Measurements from ENCODE around the gene NONO. TPM values are rescaled to one million over a fixed set of nuclear protein-coding genes. Genes with fewer than 3 reads are reported as not detected.
"Not testable (repeated sequence)": the region's sequence is repeated elsewhere in the genome, so short reads cannot be mapped to it uniquely, and the experiment has no call there.

Gene NONO
- total RNA-seq, 4 donors from 2014 or later: 196 to 268 (median 213) TPM

DNA sequence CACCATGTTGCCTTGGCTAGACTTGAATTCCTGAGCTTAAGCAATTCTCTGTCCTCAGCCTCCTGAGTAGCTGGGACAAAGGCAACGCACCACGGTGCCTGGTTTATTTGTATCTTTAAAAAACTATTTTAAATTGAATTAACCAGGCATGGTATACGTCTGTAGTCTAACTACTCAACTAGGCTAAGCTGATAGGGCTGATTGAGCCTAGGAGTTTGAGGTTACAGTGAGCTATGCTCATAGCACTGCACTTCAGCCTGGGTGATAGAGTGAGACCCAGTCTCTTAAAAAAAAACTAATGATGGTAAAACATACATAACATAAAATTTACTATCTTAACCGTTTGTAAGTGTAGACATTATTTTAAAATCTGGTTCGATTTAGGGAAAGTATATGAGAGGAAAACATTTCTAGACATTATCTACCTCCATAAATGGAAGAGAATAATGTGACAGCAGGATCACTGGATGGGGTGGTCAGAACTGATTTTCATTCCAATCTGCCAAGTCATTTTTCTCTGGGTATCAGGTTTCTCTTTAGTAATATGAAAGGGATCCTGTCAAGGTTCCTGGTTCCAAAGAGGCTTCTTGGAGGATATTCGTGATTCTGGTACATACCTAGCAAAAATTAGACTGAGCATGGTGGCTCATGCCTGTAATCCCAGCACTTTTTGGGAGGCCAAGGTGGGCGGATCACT lies 9.4 kb downstream of the NONO start:
- Histone ChIP-seq H3K27me3 (no peaks in the 10 kb centered on the region), H3K9me3 (no peaks in the 10 kb centered on the region), H3K4me1 (peaks cover 0 to 36% (median 0%) of the 10 kb centered on the region in 3 donors), H3K27ac (no peak overlapping the region), H3K4me3 (no peak overlapping the region), H3K36me3 (peaks cover 0 to 73% of the 10 kb centered on the region in 2 donors)
- TF ChIP-seq POLR2AphosphoS5 (IDR thresholded peaks at IDR 0.05): no peak
- TF ChIP-seq, protein P1, sequence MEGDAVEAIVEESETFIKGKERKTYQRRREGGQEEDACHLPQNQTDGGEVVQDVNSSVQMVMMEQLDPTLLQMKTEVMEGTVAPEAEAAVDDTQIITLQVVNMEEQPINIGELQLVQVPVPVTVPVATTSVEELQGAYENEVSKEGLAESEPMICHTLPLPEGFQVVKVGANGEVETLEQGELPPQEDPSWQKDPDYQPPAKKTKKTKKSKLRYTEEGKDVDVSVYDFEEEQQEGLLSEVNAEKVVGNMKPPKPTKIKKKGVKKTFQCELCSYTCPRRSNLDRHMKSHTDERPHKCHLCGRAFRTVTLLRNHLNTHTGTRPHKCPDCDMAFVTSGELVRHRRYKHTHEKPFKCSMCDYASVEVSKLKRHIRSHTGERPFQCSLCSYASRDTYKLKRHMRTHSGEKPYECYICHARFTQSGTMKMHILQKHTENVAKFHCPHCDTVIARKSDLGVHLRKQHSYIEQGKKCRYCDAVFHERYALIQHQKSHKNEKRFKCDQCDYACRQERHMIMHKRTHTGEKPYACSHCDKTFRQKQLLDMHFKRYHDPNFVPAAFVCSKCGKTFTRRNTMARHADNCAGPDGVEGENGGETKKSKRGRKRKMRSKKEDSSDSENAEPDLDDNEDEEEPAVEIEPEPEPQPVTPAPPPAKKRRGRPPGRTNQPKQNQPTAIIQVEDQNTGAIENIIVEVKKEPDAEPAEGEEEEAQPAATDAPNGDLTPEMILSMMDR (IDR thresholded peaks at IDR 0.05): no peak
- no peak for ATAC-seq
- WGBS, 2 donors (ENCODE audit: low coverage in 1 of 2): 69 to 70% methylated on average over 5 of the region's 7 CpGs

DNA sequence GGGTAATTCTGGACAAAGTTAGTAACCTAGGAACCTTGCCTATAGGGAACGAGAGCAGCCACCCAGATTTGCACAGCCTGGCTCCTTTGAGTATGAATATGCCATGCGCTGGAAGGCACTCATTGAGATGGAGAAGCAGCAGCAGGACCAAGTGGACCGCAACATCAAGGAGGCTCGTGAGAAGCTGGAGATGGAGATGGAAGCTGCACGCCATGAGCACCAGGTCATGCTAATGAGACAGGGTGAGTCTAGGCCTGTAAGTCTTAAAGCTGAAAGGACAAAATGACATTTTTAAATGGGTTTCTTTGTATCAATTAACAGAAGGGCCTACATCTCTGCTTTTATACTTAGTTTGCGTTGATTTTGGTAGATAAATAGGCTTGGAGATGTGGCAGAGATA lies 13.4 kb downstream of the NONO start:
- Histone ChIP-seq H3K4me1 (no peaks in the 10 kb centered on the region), H3K36me3 (peaks cover 0 to 90% of the 10 kb centered on the region in 2 donors), H3K4me3 (no peak overlapping the region), H3K27ac (no peak overlapping the region), H3K9me3 (no peaks in the 10 kb centered on the region), H3K27me3 (no peaks in the 10 kb centered on the region)
- WGBS, 2 donors (ENCODE audit: low coverage in 1 of 2): 73 to 100% methylated on average over 1 of the region's 6 CpGs
- no peak for ATAC-seq
- TF ChIP-seq, protein P1 (IDR thresholded peaks at IDR 0.05): no peak
- TF ChIP-seq EP300 (IDR thresholded peaks at IDR 0.05) (no peak), POLR2A (IDR thresholded peaks at IDR 0.05) (no peak), POLR2AphosphoS5 (IDR thresholded peaks at IDR 0.05) (no peak)

DNA sequence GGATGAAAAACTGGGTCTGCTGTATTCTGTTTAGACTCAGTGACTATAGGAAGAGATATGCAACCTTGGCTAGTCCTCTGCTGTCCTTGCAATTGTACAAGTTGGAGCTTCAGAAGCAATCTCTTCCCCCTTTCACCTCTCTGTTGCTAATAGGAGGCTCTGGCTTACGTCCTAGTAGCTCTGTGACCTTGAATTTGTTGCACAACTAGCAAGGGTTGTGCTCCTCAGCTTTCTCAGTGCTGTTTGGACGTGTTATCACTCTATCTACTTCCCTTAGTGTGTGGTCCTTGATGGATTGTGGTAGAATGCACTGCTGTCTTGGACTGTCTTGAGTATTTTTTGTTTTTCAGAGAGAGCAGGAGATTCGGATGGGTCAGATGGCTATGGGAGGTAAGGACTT lies 14.7 kb downstream of the NONO start:
- Histone ChIP-seq H3K9me3 (no peaks in the 10 kb centered on the region), H3K4me1 (peaks cover 0 to 10% (median 0%) of the 10 kb centered on the region in 3 donors), H3K27me3 (no peaks in the 10 kb centered on the region), H3K27ac (no peak overlapping the region), H3K36me3 (peaks cover 0 to 76% of the 10 kb centered on the region in 2 donors), H3K4me3 (no peak overlapping the region)
- 28 to 100% methylated on average over 1 to 2 of the region's 3 CpGs for WGBS, 2 donors (ENCODE audit: low coverage in 1 of 2)
- no peak for TF ChIP-seq EP300 (IDR thresholded peaks at IDR 0.05)
- ATAC-seq: no peak

DNA sequence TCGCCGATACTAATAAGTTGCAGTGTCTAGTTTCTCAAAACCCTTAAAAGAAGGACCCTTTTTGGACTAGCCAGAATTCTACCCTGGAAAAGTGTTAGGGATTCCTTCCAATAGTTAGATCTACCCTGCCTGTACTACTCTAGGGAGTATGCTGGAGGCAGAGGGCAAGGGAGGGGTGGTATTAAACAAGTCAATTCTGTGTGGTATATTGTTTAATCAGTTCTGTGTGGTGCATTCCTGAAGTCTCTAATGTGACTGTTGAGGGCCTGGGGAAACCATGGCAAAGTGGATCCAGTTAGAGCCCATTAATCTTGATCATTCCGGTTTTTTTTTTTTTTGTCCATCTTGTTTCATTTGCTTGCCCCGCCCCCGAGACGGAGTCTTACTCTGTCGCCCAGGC lies 16.6 kb downstream of the NONO start:
- H3K27me3 ChIP-seq, H3K9me3 ChIP-seq, H3K4me3 ChIP-seq, H3K27ac ChIP-seq, ATAC-seq: not testable (repeated sequence)
- H3K4me1 ChIP-seq: peaks cover 0 to 20% (median 0%) of the 10 kb centered on the region in 3 donors
- WGBS, 2 donors (ENCODE audit: low coverage in 1 of 2): 67 to 80% methylated on average over 1 of the region's 7 CpGs
- peaks cover 0 to 57% of the 10 kb centered on the region in 2 donors for H3K36me3 ChIP-seq

DNA sequence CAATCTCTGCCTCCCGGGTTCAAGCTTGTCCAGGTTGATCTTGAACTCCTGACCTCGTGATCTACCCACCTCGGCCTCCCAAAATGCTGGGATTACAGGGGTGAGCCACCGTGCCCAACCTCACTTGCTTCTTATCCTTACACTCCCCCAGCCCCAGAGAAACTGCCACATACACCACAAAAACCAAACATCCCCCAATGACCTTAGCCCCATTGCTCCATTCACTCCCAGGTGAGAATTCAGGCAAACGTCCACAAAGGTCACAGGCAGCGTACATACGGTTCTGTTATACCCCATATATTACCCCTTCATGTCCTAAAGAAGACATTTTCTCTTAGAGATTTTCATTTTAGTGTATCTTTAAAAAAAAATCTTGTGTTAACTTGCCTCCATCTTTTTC lies 17.1 kb downstream of the NONO start:
- Histone ChIP-seq H3K27ac (peak overlapping the region in 1 of 4 donors; percentile 79), H3K4me1 (peaks cover 0 to 20% (median 0%) of the 10 kb centered on the region in 3 donors), H3K36me3 (peaks cover 0 to 53% of the 10 kb centered on the region in 2 donors)
- not testable (repeated sequence) for H3K27me3 ChIP-seq, H3K9me3 ChIP-seq, H3K4me3 ChIP-seq, ATAC-seq
- whole genome bisulfite sequencing, 2 donors (ENCODE audit: low coverage in 1 of 2): 78 to 80% methylated on average over 2 to 3 of the region's 7 CpGs

DNA sequence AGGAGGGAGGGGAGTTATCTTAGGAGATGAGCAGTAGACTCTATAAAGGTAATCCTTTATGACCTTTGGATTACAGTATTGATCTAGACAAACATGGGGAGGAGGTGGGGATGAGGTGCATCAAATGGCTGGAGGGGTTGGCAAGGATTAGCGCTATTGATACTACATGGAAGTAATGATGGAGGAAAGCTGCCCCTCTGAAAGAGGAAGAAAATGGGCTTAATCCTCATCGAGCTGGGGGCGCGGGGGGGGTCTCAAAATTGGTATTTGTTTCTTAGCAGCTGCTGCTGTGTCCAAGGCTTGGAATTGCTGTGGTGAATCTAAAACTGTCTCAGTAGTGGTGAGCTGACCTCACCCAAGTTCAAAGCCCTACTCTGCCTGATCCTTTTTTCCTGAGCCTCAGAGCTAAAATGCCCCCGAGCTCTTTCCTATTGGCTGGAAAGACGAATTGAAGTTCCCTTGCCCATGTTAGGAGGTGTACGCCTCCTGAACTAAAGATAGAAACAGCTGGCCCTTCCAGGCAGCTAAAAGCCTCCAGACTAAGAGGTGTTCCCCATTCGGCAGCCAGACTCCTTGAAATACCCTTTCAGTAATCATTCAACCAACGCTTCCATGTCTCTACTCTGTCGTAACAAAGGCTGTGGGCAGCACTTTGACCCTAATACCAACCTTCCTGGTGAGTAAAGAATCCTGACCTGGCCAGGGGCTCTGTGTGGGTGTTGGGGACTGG lies 17.9 kb downstream of the NONO start, which contains the start of gene ITGB1BP2:
ITGB1BP2 (plus strand) TSS at position 556 of the 730 bp plus-strand sequence; CDS start at position 613, 57 bp downstream.
- H3K4me1 ChIP-seq: peaks cover 0 to 20% (median 0%) of the 10 kb centered on the region in 3 donors
- 36 to 75% methylated on average over 2 to 3 of the region's 10 CpGs for WGBS, 2 donors (ENCODE audit: low coverage in 1 of 2)
- peak within 1 kb of the TSS; percentile 78 to 93 (median 82) for H3K27ac ChIP-seq
- H3K4me3 ChIP-seq: peak within 1 kb of the TSS; percentile 42 to 59
- TF ChIP-seq, protein P1 (IDR thresholded peaks at IDR 0.05): no peak
- peak in 1 of 2 donors; percentile 21 for TF ChIP-seq POLR2A (IDR thresholded peaks at IDR 0.05)
- TF ChIP-seq POLR2AphosphoS5 (IDR thresholded peaks at IDR 0.05): peak; percentile 76
- TF ChIP-seq EP300 (IDR thresholded peaks at IDR 0.05): no peak
- peaks cover 0 to 44% of the 10 kb centered on the region in 2 donors for H3K36me3 ChIP-seq
- H3K9me3 ChIP-seq: no peaks in the 10 kb centered on the region
- ATAC-seq: peak; percentile 83
- no peaks in the 10 kb centered on the region for H3K27me3 ChIP-seq
